Liver (tissue), 9 donors: ENCODE data around the gene UIMC1. TPM values are rescaled to one million over a fixed set of nuclear protein-coding genes. Genes with fewer than 3 reads are reported as not detected.

Experiments used
- DNase-seq: peaks from one replicate; pipeline ENCODE4 v3.0.0-alpha.2; 2017; ENCODE audit warnings: low spot score
- H3K27ac ChIP-seq, 2 donors: one replicate each; pipeline ENCODE4 v1.7.0; 2013; ENCODE audit warnings: inconsistent platforms in 2 of 2, low read length in 2 of 2, control low read depth in 1 of 2, low read depth in 1 of 2, mild to moderate bottlenecking in 1 of 2
- H3K27me3 ChIP-seq, 4 donors: one replicate each; pipeline versions ENCODE4 v1.6.1 to v1.7.0; 2013; ENCODE audit warnings: low read length in 3 of 4, inconsistent platforms in 1 of 4, mild to moderate bottlenecking in 1 of 4, moderate library complexity in 1 of 4; ENCODE audit not compliant: control insufficient read depth in 4 of 4, insufficient read depth in 4 of 4
- H3K36me3 ChIP-seq, 4 donors: one replicate each; pipeline versions ENCODE4 v1.6.1 to v1.7.0; 2013; ENCODE audit warnings: low read length in 3 of 4, mild to moderate bottlenecking in 3 of 4, low read depth in 1 of 4, moderate library complexity in 1 of 4; ENCODE audit not compliant: control insufficient read depth in 4 of 4, insufficient read depth in 3 of 4
- H3K4me1 ChIP-seq, 4 donors: one replicate each; pipeline versions ENCODE4 v1.6.1 to v1.7.0; 2013; ENCODE audit warnings: low read length in 3 of 4, mild to moderate bottlenecking in 3 of 4, moderate library complexity in 1 of 4; ENCODE audit not compliant: control insufficient read depth in 4 of 4, insufficient read depth in 4 of 4
- H3K4me3 ChIP-seq, 3 donors: one replicate each; pipeline versions ENCODE4 v1.6.1 to v1.7.0; 2013; ENCODE audit warnings: low read length in 3 of 3, control low read depth in 1 of 3, low read depth in 1 of 3, mild to moderate bottlenecking in 1 of 3
- H3K9ac ChIP-seq, 2 donors: one replicate each; pipeline ENCODE4 v1.7.0; 2013; ENCODE audit warnings: low read length in 2 of 2, mild to moderate bottlenecking in 2 of 2, moderate library complexity in 2 of 2, control low read depth in 1 of 2, low read depth in 1 of 2
- H3K9me3 ChIP-seq, 4 donors: one replicate each; pipeline versions ENCODE4 v1.6.1 to v1.7.0; 2013; ENCODE audit warnings: low read length in 3 of 4; ENCODE audit not compliant: control insufficient read depth in 4 of 4
- EGR1 ChIP-seq, 2 donors: IDR thresholded peaks; 2 replicates each; pipeline ENCODE4 v1.6.1; 2016 to 2018; ENCODE audit warnings: antibody characterized with exemption in 2 of 2, low read depth in 2 of 2
- FOXA1 ChIP-seq: IDR thresholded peaks from 2 replicates; pipeline ENCODE4 v1.6.1; 2016; ENCODE audit warnings: antibody characterized with exemption
- FOXA2 ChIP-seq: IDR thresholded peaks from 2 replicates; pipeline ENCODE4 v1.6.1; 2016; ENCODE audit warnings: antibody characterized with exemption
- GABPA ChIP-seq, 2 donors: IDR thresholded peaks in 1 of 2; conservative IDR thresholded peaks in 1 of 2; 2 replicates each; pipeline ENCODE4 v1.6.1; 2016; ENCODE audit warnings: antibody characterized with exemption in 2 of 2, mild to moderate bottlenecking in 1 of 2, moderate library complexity in 1 of 2
- HNF4A ChIP-seq, 2 donors: conservative IDR thresholded peaks; 2 replicates each; pipeline ENCODE4 v1.6.1; 2016; ENCODE audit warnings: antibody characterized with exemption in 2 of 2, mild to moderate bottlenecking in 2 of 2
- HNF4G ChIP-seq: IDR thresholded peaks from 2 replicates; pipeline ENCODE4 v1.6.1; 2016; ENCODE audit warnings: antibody characterized with exemption
- JUND ChIP-seq, 2 donors: IDR thresholded peaks; 2 replicates each; pipeline ENCODE4 v1.6.1; 2016; ENCODE audit warnings: antibody characterized with exemption in 2 of 2
- NR2F2 ChIP-seq: IDR thresholded peaks from 2 replicates; pipeline ENCODE4 v1.6.1; 2016; ENCODE audit warnings: antibody characterized with exemption
- RAD21 ChIP-seq, 2 donors: IDR thresholded peaks; 2 replicates each; pipeline ENCODE4 v1.6.1; 2016; ENCODE audit warnings: antibody characterized with exemption in 2 of 2, mild to moderate bottlenecking in 2 of 2
- RXRA ChIP-seq, 2 donors: IDR thresholded peaks; 2 replicates each; pipeline ENCODE4 v1.6.1; 2017 to 2018; ENCODE audit warnings: antibody characterized with exemption in 2 of 2, mild to moderate bottlenecking in 1 of 2
- SP1 ChIP-seq: IDR thresholded peaks from 2 replicates; pipeline ENCODE4 v1.6.1; 2018; ENCODE audit warnings: antibody characterized with exemption, mild to moderate bottlenecking
- TAF1 ChIP-seq: conservative IDR thresholded peaks from 2 replicates; pipeline ENCODE4 v1.6.1; 2016; ENCODE audit warnings: antibody characterized with exemption, mild to moderate bottlenecking
- YY1 ChIP-seq: IDR thresholded peaks from 2 replicates; pipeline ENCODE4 v1.6.1; 2016; ENCODE audit warnings: antibody characterized with exemption, mild to moderate bottlenecking
- WGBS: extraction: QIAGEN DNeasy Blood & Tissue Kit; methylation state at CpG from one replicate; pipeline ENCODE4 v1.1.7; 2013; 5-methylcytosine and 5-hydroxymethylcytosine counted together
- polyA plus RNA-seq, 2 donors: library from polyadenylated mRNA; stranded (reverse) in 1 of 2; unstranded in 1 of 2; fragments of 200-250 nt in 1 of 2; fragments of >200 nt in 1 of 2; fragmentation: Nextera tagmentation in 1 of 2; extraction: Ambion mirVana in 1 of 2; gene quantifications; one replicate each; pipeline versions ENCODE4 v1.2.1 to v1.2.3, GENCODE V29; 2013 to 2015
- total RNA-seq, 2 donors: library from RNA; depleted of rRNA; stranded (reverse); fragments of >200 nt; gene quantifications; one replicate each; pipeline ENCODE4 v1.2.3, GENCODE V29; 2014
- TF ChIP-seq, protein P1 (sequence below): fragments of 150-350 bp; IDR thresholded peaks from 2 replicates; pipeline ENCODE4 v1.5.1; 2017; ENCODE audit warnings: improper control_type of control experiment, low read depth, low read length; ENCODE audit not compliant: missing input control
- TF ChIP-seq, protein P2 (sequence below): IDR thresholded peaks from 2 replicates; pipeline ENCODE4 v1.6.1; 2016; ENCODE audit warnings: antibody characterized with exemption
- TF ChIP-seq, protein P3 (sequence below): IDR thresholded peaks from 2 replicates; pipeline ENCODE4 v1.6.1; 2016; ENCODE audit warnings: antibody characterized with exemption, mild to moderate bottlenecking
- TF ChIP-seq, protein P4 (sequence below): IDR thresholded peaks from 2 replicates; pipeline ENCODE4 v1.6.1; 2016; ENCODE audit warnings: antibody characterized with exemption
- TF ChIP-seq, protein P5 (sequence below): IDR thresholded peaks from 2 replicates; pipeline ENCODE4 v1.6.1; 2016; ENCODE audit warnings: antibody characterized with exemption
- donor health status: healthy.
- donor health status: healthy.
- donor health status: healthy.
- donor health status: healthy.
- donor health status: healthy.

The UIMC1 gene
- total and polyA plus RNA-seq, 4 donors: 5.9 to 26.0 (median 11.7) TPM

DNA sequence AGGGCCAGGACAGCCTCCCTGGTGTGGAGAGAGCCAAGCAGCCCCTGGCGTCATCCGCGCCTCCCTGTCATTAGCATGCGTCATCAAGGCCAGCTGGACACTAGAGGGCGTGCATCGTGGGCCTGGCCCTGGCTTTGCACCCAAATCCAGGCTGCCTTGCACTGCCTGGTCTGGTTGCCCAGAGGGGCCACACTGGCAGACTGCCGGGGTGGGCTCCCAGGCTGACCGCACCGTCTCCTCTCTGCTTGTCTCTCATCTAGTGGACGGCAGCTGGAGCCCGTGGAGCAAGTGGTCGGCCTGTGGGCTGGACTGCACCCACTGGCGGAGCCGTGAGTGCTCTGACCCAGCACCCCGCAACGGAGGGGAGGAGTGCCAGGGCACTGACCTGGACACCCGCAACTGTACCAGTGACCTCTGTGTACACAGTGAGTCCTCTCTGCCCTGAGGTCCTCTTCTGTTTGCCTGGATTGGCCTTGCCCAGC, 136.4 kb downstream of the UIMC1 start (continued):
- peak; percentile 65 for TF ChIP-seq SP1

DNA sequence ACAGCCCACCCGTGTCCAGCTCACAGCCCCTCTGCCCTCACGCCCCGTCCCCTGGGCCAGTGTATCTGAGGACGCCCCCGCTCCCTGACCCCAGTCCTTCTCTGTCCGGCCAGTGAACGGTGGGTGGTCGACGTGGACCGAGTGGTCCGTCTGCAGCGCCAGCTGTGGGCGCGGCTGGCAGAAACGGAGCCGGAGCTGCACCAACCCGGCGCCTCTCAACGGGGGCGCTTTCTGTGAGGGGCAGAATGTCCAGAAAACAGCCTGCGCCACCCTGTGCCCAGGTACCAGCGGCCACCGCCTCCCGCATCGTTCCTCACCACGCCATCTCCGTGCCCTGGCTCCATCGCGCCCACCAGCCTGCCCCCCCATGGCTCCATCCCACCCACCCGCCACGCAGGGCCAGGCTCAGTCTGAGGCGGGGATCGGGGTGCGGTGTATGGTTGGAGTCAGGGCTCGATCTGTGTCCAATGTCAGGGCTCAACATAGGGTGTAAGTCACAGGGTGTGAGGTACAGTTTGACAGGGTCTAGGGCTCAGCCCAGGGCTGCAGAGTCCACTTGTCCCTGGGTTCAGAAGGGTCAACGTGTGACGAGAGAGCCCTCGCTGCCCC, 137.0 kb downstream of the UIMC1 start:
- peaks cover 0 to 10% (median 3%) of the 10 kb centered on the region in 4 donors for H3K4me1 ChIP-seq
- no peak for DNase-seq
- no peak overlapping the region for H3K9ac ChIP-seq
- H3K27me3 ChIP-seq: peaks cover 0 to 5% (median 0%) of the 10 kb centered on the region in 4 donors
- H3K27ac ChIP-seq: no peak overlapping the region
- WGBS: 86% methylated on average over 38 of the region's 38 CpGs
- H3K4me3 ChIP-seq: no peak overlapping the region
- no peaks in the 10 kb centered on the region for H3K9me3 ChIP-seq
- no peaks in the 10 kb centered on the region for H3K36me3 ChIP-seq
- TF ChIP-seq, protein P1, sequence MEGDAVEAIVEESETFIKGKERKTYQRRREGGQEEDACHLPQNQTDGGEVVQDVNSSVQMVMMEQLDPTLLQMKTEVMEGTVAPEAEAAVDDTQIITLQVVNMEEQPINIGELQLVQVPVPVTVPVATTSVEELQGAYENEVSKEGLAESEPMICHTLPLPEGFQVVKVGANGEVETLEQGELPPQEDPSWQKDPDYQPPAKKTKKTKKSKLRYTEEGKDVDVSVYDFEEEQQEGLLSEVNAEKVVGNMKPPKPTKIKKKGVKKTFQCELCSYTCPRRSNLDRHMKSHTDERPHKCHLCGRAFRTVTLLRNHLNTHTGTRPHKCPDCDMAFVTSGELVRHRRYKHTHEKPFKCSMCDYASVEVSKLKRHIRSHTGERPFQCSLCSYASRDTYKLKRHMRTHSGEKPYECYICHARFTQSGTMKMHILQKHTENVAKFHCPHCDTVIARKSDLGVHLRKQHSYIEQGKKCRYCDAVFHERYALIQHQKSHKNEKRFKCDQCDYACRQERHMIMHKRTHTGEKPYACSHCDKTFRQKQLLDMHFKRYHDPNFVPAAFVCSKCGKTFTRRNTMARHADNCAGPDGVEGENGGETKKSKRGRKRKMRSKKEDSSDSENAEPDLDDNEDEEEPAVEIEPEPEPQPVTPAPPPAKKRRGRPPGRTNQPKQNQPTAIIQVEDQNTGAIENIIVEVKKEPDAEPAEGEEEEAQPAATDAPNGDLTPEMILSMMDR: no peak
- TF ChIP-seq GABPA (IDR thresholded peaks at IDR 0.05 in 1 of 2, conservative IDR thresholded peaks at IDR 0.05 in 1 of 2): no peak
- TF ChIP-seq YY1: no peak
- no peak for TF ChIP-seq JUND (IDR thresholded peaks at IDR 0.05)
- no peak for TF ChIP-seq HNF4A (conservative IDR thresholded peaks at IDR 0.05)
- no peak for TF ChIP-seq TAF1
- no peak for TF ChIP-seq SP1
- no peak for TF ChIP-seq RAD21 (IDR thresholded peaks at IDR 0.05)
- TF ChIP-seq, protein P2, sequence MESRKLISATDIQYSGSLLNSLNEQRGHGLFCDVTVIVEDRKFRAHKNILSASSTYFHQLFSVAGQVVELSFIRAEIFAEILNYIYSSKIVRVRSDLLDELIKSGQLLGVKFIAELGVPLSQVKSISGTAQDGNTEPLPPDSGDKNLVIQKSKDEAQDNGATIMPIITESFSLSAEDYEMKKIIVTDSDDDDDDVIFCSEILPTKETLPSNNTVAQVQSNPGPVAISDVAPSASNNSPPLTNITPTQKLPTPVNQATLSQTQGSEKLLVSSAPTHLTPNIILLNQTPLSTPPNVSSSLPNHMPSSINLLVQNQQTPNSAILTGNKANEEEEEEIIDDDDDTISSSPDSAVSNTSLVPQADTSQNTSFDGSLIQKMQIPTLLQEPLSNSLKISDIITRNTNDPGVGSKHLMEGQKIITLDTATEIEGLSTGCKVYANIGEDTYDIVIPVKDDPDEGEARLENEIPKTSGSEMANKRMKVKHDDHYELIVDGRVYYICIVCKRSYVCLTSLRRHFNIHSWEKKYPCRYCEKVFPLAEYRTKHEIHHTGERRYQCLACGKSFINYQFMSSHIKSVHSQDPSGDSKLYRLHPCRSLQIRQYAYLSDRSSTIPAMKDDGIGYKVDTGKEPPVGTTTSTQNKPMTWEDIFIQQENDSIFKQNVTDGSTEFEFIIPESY: no peak
- TF ChIP-seq FOXA1: no peak
- no peak for TF ChIP-seq EGR1 (IDR thresholded peaks at IDR 0.05; ENCODE audit: low read depth in 2 of 2)
- no peak for TF ChIP-seq HNF4G
- no peak for TF ChIP-seq RXRA (IDR thresholded peaks at IDR 0.05)
- no peak for TF ChIP-seq FOXA2
- TF ChIP-seq, protein P3, sequence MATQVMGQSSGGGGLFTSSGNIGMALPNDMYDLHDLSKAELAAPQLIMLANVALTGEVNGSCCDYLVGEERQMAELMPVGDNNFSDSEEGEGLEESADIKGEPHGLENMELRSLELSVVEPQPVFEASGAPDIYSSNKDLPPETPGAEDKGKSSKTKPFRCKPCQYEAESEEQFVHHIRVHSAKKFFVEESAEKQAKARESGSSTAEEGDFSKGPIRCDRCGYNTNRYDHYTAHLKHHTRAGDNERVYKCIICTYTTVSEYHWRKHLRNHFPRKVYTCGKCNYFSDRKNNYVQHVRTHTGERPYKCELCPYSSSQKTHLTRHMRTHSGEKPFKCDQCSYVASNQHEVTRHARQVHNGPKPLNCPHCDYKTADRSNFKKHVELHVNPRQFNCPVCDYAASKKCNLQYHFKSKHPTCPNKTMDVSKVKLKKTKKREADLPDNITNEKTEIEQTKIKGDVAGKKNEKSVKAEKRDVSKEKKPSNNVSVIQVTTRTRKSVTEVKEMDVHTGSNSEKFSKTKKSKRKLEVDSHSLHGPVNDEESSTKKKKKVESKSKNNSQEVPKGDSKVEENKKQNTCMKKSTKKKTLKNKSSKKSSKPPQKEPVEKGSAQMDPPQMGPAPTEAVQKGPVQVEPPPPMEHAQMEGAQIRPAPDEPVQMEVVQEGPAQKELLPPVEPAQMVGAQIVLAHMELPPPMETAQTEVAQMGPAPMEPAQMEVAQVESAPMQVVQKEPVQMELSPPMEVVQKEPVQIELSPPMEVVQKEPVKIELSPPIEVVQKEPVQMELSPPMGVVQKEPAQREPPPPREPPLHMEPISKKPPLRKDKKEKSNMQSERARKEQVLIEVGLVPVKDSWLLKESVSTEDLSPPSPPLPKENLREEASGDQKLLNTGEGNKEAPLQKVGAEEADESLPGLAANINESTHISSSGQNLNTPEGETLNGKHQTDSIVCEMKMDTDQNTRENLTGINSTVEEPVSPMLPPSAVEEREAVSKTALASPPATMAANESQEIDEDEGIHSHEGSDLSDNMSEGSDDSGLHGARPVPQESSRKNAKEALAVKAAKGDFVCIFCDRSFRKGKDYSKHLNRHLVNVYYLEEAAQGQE: no peak
- TF ChIP-seq, protein P4, sequence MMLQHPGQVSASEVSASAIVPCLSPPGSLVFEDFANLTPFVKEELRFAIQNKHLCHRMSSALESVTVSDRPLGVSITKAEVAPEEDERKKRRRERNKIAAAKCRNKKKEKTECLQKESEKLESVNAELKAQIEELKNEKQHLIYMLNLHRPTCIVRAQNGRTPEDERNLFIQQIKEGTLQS: no peak
- TF ChIP-seq, protein P5, sequence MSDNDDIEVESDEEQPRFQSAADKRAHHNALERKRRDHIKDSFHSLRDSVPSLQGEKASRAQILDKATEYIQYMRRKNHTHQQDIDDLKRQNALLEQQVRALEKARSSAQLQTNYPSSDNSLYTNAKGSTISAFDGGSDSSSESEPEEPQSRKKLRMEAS: no peak
- no peak for TF ChIP-seq NR2F2
